Measurements from ENCODE around the gene IL11RA.

DNA sequence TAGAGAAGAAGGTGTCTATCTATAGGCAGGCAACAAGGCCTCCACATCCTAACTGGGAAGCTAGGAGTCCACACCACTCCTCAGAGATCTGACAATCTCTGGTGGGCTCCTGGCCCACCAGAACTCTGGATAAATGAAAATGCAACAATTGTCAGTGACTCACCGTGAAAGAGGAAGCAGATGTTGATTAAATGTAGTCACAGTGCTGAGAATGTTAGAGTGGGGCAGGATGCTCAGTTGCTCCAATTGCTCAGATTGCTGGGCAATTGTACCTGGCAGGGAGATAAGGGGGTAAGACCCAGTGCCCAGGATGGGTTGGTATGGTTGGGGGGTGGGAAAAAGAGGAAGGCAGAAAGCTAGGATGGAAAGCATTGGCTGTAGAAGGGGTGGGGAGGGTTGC is 34.7 kb downstream of the IL11RA start:
- TF ChIP-seq POLR2AphosphoS5 (IDR thresholded peaks at IDR 0.05; ENCODE audit: low read depth, low read length) (no peak), TAF1 (IDR thresholded peaks at IDR 0.05; ENCODE audit: borderline replicate concordance, low read depth, low read length) (no peak)
